ENCODE measurements around the gene PTGDS. TPM values are rescaled to one million over a fixed set of nuclear protein-coding genes. Genes with fewer than 3 reads are reported as not detected.

Gene PTGDS
- total RNA-seq, 1 donor from 2014 or later = 76.8 TPM

- H3K4me3 Mint-ChIP-seq (ENCODE audit: unreplicated experiment) = no peak overlapping the region
- no peak overlapping the region for H3K27ac Mint-ChIP-seq (ENCODE audit: unreplicated experiment)
- no peak for DNase-seq (ENCODE audit: low spot score)
- H3K27me3 Mint-ChIP-seq (ENCODE audit: low read depth) = no peaks in the 10 kb centered on the region
- no peaks in the 10 kb centered on the region for H3K9me3 Mint-ChIP-seq (ENCODE audit: low read depth)
- peaks cover 9% of the 10 kb centered on the region for H3K36me3 Mint-ChIP-seq (ENCODE audit: low read depth)
- TF ChIP-seq CTCF (IDR thresholded peaks at IDR 0.05) = no peak
- H3K4me1 Mint-ChIP-seq (ENCODE audit: low read depth) = no peaks in the 10 kb centered on the region
Observed at GRCh38 chr9:137017791-137018497, 40.6 kb downstream of the PTGDS start.

- no peak for DNase-seq (ENCODE audit: low spot score)
- no peak overlapping the region for H3K4me3 Mint-ChIP-seq (ENCODE audit: unreplicated experiment)
- H3K36me3 Mint-ChIP-seq (ENCODE audit: low read depth) = peaks cover 9% of the 10 kb centered on the region
- no peaks in the 10 kb centered on the region for H3K27me3 Mint-ChIP-seq (ENCODE audit: low read depth)
- H3K9me3 Mint-ChIP-seq (ENCODE audit: low read depth) = no peaks in the 10 kb centered on the region
- H3K27ac Mint-ChIP-seq (ENCODE audit: unreplicated experiment) = no peak overlapping the region
- no peaks in the 10 kb centered on the region for H3K4me1 Mint-ChIP-seq (ENCODE audit: low read depth)
- no peak for TF ChIP-seq CTCF (IDR thresholded peaks at IDR 0.05)
Observed at GRCh38 chr9:137018761-137019559, 41.7 kb downstream of the PTGDS start.

GRCh38 chr9:137019891-137020683 is 42.8 kb downstream of the PTGDS start:
- Mint-ChIP-seq H3K4me1 (ENCODE audit: low read depth) (no peaks in the 10 kb centered on the region), H3K27ac (ENCODE audit: unreplicated experiment) (no peak overlapping the region), H3K27me3 (ENCODE audit: low read depth) (no peaks in the 10 kb centered on the region), H3K36me3 (ENCODE audit: low read depth) (peaks cover 9% of the 10 kb centered on the region), H3K9me3 (ENCODE audit: low read depth) (no peaks in the 10 kb centered on the region), H3K4me3 (ENCODE audit: unreplicated experiment) (no peak overlapping the region)
- TF ChIP-seq CTCF (IDR thresholded peaks at IDR 0.05) = no peak
- DNase-seq (ENCODE audit: low spot score) = no peak

DNA sequence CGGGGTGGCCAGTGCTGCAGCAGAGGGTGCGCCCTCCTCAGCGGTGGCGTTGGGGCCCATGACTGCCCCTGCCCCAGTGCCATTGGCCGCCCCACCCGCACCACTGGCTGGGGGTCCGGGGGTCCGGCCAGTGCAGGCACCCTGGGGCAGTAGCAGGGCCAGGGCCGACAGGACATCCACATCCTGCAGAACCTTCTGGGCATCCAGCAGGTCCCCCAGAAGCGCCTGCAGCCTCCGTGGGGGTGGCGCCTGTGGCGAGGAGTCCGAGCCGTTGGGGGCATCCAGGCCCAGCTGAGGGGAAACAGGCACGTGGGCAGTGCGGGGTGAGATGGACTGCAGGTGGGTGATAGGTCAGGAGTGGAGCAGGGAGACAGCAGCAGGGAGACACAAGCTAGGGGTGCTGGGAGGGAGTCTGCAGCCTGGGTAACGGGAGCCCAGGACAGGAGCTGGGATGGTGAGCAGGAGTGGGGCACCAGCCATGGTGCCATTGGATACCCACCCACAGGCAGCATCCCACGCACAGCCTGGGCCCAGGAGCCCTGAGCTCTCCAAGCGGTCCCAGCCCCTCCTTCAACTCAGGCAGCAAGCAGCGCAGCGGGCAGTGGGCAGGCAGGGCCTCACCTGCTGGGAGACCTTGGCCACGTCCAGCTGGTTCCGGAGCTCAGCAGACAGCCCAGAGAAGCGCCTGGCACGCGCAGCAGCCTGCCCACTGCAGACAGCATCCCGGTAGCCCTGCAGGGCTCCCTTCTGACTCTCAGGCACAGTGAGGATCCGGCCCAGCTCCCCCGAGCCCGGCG is 43.7 kb downstream of the PTGDS start:
- Mint-ChIP-seq H3K9me3 (ENCODE audit: low read depth) (no peaks in the 10 kb centered on the region), H3K27ac (ENCODE audit: unreplicated experiment) (no peak overlapping the region), H3K36me3 (ENCODE audit: low read depth) (peaks cover 9% of the 10 kb centered on the region), H3K4me1 (ENCODE audit: low read depth) (no peaks in the 10 kb centered on the region), H3K27me3 (ENCODE audit: low read depth) (no peaks in the 10 kb centered on the region), H3K4me3 (ENCODE audit: unreplicated experiment) (no peak overlapping the region)
- no peak for TF ChIP-seq CTCF (IDR thresholded peaks at IDR 0.05)
- DNase-seq (ENCODE audit: low spot score) = no peak
